Tibial nerve (tissue), 4 donors: ENCODE results near the gene PAK4. TPM values are rescaled to one million over a fixed set of nuclear protein-coding genes. Genes with fewer than 3 reads are reported as not detected.

Source experiments
- DNase-seq, 2 donors: peaks; one replicate each; pipeline ENCODE4 v3.0.0-alpha.2; 2019; ENCODE audit warnings: low spot score in 2 of 2
- H3K27ac ChIP-seq, 4 donors: fragments of 200-600 bp; sonication (generic) in 3 of 4; one replicate each; pipeline ENCODE4 v1.5.1; 2017 to 2019; ENCODE audit warnings: mild to moderate bottlenecking in 1 of 4
- H3K27me3 ChIP-seq, 2 donors: fragments of 200-600 bp; sonication (generic) in 1 of 2; one replicate each; pipeline versions ENCODE4 v1.5.1 to v1.6.0; 2017 to 2019
- H3K36me3 ChIP-seq, 3 donors: fragments of 200-600 bp; sonication (generic); one replicate each; pipeline ENCODE4 v1.5.1; 2018 to 2019
- H3K4me1 ChIP-seq, 4 donors: fragments of 200-600 bp; sonication (generic) in 3 of 4; one replicate each; pipeline ENCODE4 v1.5.1; 2017 to 2019
- H3K4me3 ChIP-seq, 4 donors: fragments of 200-600 bp; sonication (generic) in 3 of 4; one replicate each; pipeline ENCODE4 v1.5.1; 2017 to 2019; ENCODE audit warnings: mild to moderate bottlenecking in 1 of 4, moderate library complexity in 1 of 4
- H3K9me3 ChIP-seq, 4 donors: fragments of 200-600 bp; sonication (generic) in 3 of 4; one replicate each; pipeline ENCODE4 v1.5.1; 2017 to 2019
- CTCF ChIP-seq, 5 experiments: fragments of 200-600 bp in 3 of 5; fragments of 450-650 bp in 2 of 5; sonication (generic) in 3 of 5; IDR thresholded peaks; one replicate each; pipeline ENCODE4 v1.5.1; 2016 to 2019; ENCODE audit warnings: antibody characterized with exemption in 5 of 5, mild to moderate bottlenecking in 3 of 5, moderate library complexity in 2 of 5
- EP300 ChIP-seq, 2 donors: sonication (generic); formaldehyde crosslinking; IDR thresholded peaks; one replicate each; pipeline ENCODE4 v1.6.1; 2017; ENCODE audit warnings: antibody characterized with exemption in 2 of 2, mild to moderate bottlenecking in 1 of 2
- POLR2A ChIP-seq, 2 donors: fragments of 450-650 bp; IDR thresholded peaks; one replicate each; pipeline ENCODE4 v1.6.1; 2017; ENCODE audit warnings: antibody characterized with exemption in 2 of 2, mild to moderate bottlenecking in 2 of 2, moderate library complexity in 2 of 2
- WGBS, 2 donors: methylation state at CpG; one replicate each; pipeline ENCODE4 v1.1.5; 2018; 5-methylcytosine and 5-hydroxymethylcytosine counted together
- total RNA-seq, 4 donors: library from RNA; depleted of rRNA; stranded (reverse); fragments of >200 nt; gene quantifications; one replicate each; pipeline ENCODE4 v1.1.0, GENCODE V29; 2016

Gene PAK4
- total RNA-seq, 4 donors from 2014 or later = 22.9 to 45.1 (median 32.3) TPM

GRCh38 chr19:39173502-39173991 is 48.0 kb downstream of the PAK4 start:
- no peak overlapping the region for H3K4me3 ChIP-seq
- H3K9me3 ChIP-seq = no peaks in the 10 kb centered on the region
- H3K4me1 ChIP-seq = peaks cover 0 to 22% (median 0%) of the 10 kb centered on the region in 4 donors
- no peak for DNase-seq
- no peak overlapping the region for H3K27ac ChIP-seq
- 91 to 94% methylated on average over 12 to 23 of the region's 25 CpGs for WGBS, 2 donors
- no peaks in the 10 kb centered on the region for H3K27me3 ChIP-seq
- TF ChIP-seq POLR2A (IDR thresholded peaks at IDR 0.05) = no peak
- TF ChIP-seq CTCF (IDR thresholded peaks at IDR 0.05) = no peak
- no peak for TF ChIP-seq EP300 (IDR thresholded peaks at IDR 0.05)
- H3K36me3 ChIP-seq = peaks cover 2 to 98% (median 7%) of the 10 kb centered on the region in 3 donors

- H3K27ac ChIP-seq = no peak overlapping the region
- WGBS, 2 donors = 71 to 78% methylated on average over 16 of the region's 16 CpGs
Measured at GRCh38 chr19:39174142-39174541, 48.6 kb downstream of the PAK4 start.

GRCh38 chr19:39174558-39175544 is 49.3 kb downstream of the PAK4 start:
- WGBS, 2 donors = 86 to 87% methylated on average over 33 to 43 of the region's 43 CpGs
- H3K36me3 ChIP-seq = peaks cover 2 to 100% (median 10%) of the 10 kb centered on the region in 3 donors

More at GRCh38 chr19:39174142-39174541, 48.6 kb downstream of the PAK4 start:
- peaks cover 0 to 28% (median 0%) of the 10 kb centered on the region in 4 donors for H3K4me1 ChIP-seq
- TF ChIP-seq EP300 (IDR thresholded peaks at IDR 0.05) (no peak), CTCF (IDR thresholded peaks at IDR 0.05) (no peak), POLR2A (IDR thresholded peaks at IDR 0.05) (no peak)
- H3K4me3 ChIP-seq = no peak overlapping the region
- no peaks in the 10 kb centered on the region for H3K9me3 ChIP-seq
- peaks cover 2 to 100% (median 10%) of the 10 kb centered on the region in 3 donors for H3K36me3 ChIP-seq
- DNase-seq = no peak
- no peaks in the 10 kb centered on the region for H3K27me3 ChIP-seq

GRCh38 chr19:39175564-39175963 is 50.0 kb downstream of the PAK4 start:
- Histone ChIP-seq H3K27me3 (no peaks in the 10 kb centered on the region), H3K36me3 (peaks cover 2 to 100% (median 10%) of the 10 kb centered on the region in 3 donors), H3K4me3 (no peak overlapping the region), H3K4me1 (peaks cover 0 to 26% (median 0%) of the 10 kb centered on the region in 4 donors), H3K27ac (no peak overlapping the region), H3K9me3 (no peaks in the 10 kb centered on the region)
- 86 to 88% methylated on average over 4 to 7 of the region's 7 CpGs for WGBS, 2 donors
- TF ChIP-seq CTCF (IDR thresholded peaks at IDR 0.05) (no peak), EP300 (IDR thresholded peaks at IDR 0.05) (no peak), POLR2A (IDR thresholded peaks at IDR 0.05) (no peak)
- DNase-seq = no peak

More at GRCh38 chr19:39174558-39175544, 49.3 kb downstream of the PAK4 start:
- no peak overlapping the region for H3K4me3 ChIP-seq
- TF ChIP-seq CTCF (IDR thresholded peaks at IDR 0.05) = no peak
- TF ChIP-seq POLR2A (IDR thresholded peaks at IDR 0.05) = no peak
- no peak for TF ChIP-seq EP300 (IDR thresholded peaks at IDR 0.05)
- H3K4me1 ChIP-seq = peaks cover 0 to 29% (median 0%) of the 10 kb centered on the region in 4 donors
- no peak for DNase-seq
- H3K27me3 ChIP-seq = no peaks in the 10 kb centered on the region
- no peak overlapping the region for H3K27ac ChIP-seq
- H3K9me3 ChIP-seq = no peaks in the 10 kb centered on the region
